HCT116 (cell line): ENCODE data around the gene RBM14. TPM values are rescaled to one million over a fixed set of nuclear protein-coding genes. Genes with fewer than 3 reads are reported as not detected.

ENCODE experiments used
- ATAC-seq: fragments of 200-7000 bp; cut with Tn5 transposase; 2 replicates; pipeline ENCODE4 v1.9.1; 2020; ENCODE audit warnings: mild to moderate bottlenecking, moderate library complexity
- BruUV-seq: library from RNA; stranded (reverse); fragments of 400-500 nt; replicated peaks from 2 replicates; lab custom pipeline; 2021; lab: Mats Ljungman, UMichigan
- CTCF ChIA-PET: fragments of 300-600 bp; sonication (Branson Sonifier 250); formaldehyde crosslinking; loops from one replicate; lab custom pipeline; 2021; ENCODE audit warnings: antibody characterized with exemption; lab: Charles Lee
- POLR2A ChIA-PET: fragments of 300-600, 350-600 bp; sonication (Branson Sonifier 250); formaldehyde crosslinking; loops from one replicate; lab custom pipeline; 2021; ENCODE audit warnings: antibody characterized with exemption; lab: Charles Lee
- RAD21 ChIA-PET, 2 experiments: fragments of 300-600 bp; sonication (Branson Sonifier 250); formaldehyde crosslinking; loops; one replicate each; lab custom pipeline; 2023; ENCODE audit warnings: low total read pairs in 2 of 2; ENCODE audit not compliant: uncharacterized antibody in 2 of 2, unreplicated experiment in 2 of 2, low non-redundant PET in 1 of 2; lab: Charles Lee
- DNase-seq: peaks from one replicate; pipeline ENCODE4 v3.0.0-alpha.2; 2010; ENCODE audit warnings: low read depth, low spot score
- H2AFZ ChIP-seq: fragments of 200-600 bp; shearing (Covaris generic), sonication (generic); 2 replicates; pipeline ENCODE4 v1.6.1; 2017; ENCODE audit warnings: low read depth, mixed run types, mixed read lengths, antibody characterized with exemption, low read length; ENCODE audit not compliant: poor library complexity, severe bottlenecking
- H3K27ac ChIP-seq: 2 replicates; pipeline ENCODE4 v1.5.1; 2012; ENCODE audit warnings: low read depth, low read length
- H3K27me3 ChIP-seq: fragments of 200-600 bp; sonication (generic); 2 replicates; pipeline ENCODE4 v1.6.1; 2016; ENCODE audit warnings: mixed run types, low read length, mixed read lengths; ENCODE audit not compliant: insufficient read depth
- H3K36me3 ChIP-seq, 2 experiments: fragments of 200-500 bp in 1 of 2; fragments of 200-600 bp in 1 of 2; sonication (Bioruptor generic) in 1 of 2; sonication (generic) in 1 of 2; 2 replicates each; pipeline versions ENCODE4 v1.5.1 to v1.6.1; 2014 to 2016; ENCODE audit warnings: low read length in 2 of 2, inconsistent platforms in 1 of 2, mixed read lengths in 1 of 2, mixed run types in 1 of 2; ENCODE audit not compliant: insufficient read depth in 2 of 2, control insufficient read depth in 1 of 2
- H3K4me1 ChIP-seq, 2 experiments: fragments of 200-600 bp in 1 of 2; sonication (generic) in 1 of 2; 2 replicates each; pipeline versions ENCODE4 v1.5.1 to v1.6.1; 2012 to 2017; ENCODE audit warnings: low read length in 2 of 2, inconsistent platforms in 1 of 2, mild to moderate bottlenecking in 1 of 2, mixed read lengths in 1 of 2, mixed run types in 1 of 2, moderate library complexity in 1 of 2; ENCODE audit not compliant: insufficient read depth in 2 of 2, control insufficient read depth in 1 of 2
- H3K4me2 ChIP-seq: fragments of 200-600 bp; sonication (generic); 2 replicates; pipeline ENCODE4 v1.6.1; 2017; ENCODE audit warnings: mixed run types, low read length, mixed read lengths
- H3K4me3 ChIP-seq, 2 experiments: fragments of 200-600 bp in 1 of 2; sonication (generic) in 1 of 2; replicated peaks in 1 of 2; 2 replicates each; pipeline ENCODE4 v1.5.1; 2011 to 2016; ENCODE audit warnings: low read length in 2 of 2, control low read depth in 1 of 2, low read depth in 1 of 2, mild to moderate bottlenecking in 1 of 2, mixed read lengths in 1 of 2, mixed run types in 1 of 2
- H3K79me2 ChIP-seq: fragments of 200-600 bp; sonication (generic); 2 replicates; pipeline ENCODE4 v1.6.1; 2017; ENCODE audit warnings: mild to moderate bottlenecking, mixed run types, low read length, moderate library complexity, mixed read lengths; ENCODE audit not compliant: insufficient read depth
- H3K9ac ChIP-seq: fragments of 200-600 bp; sonication (generic); 2 replicates; pipeline ENCODE4 v1.6.1; 2016; ENCODE audit warnings: low read length, mixed read lengths
- H3K9me2 ChIP-seq: fragments of 200-600 bp; sonication (generic), shearing (Covaris generic); 2 replicates; pipeline ENCODE4 v1.6.1; 2017; ENCODE audit warnings: mixed run types, mild to moderate bottlenecking, moderate library complexity; ENCODE audit not compliant: insufficient read depth
- H3K9me3 ChIP-seq, 2 experiments: fragments of 200-500 bp in 1 of 2; fragments of 200-600 bp in 1 of 2; sonication (Bioruptor generic) in 1 of 2; sonication (generic) in 1 of 2; 2 replicates each; pipeline ENCODE4 v1.6.1; 2014 to 2017; ENCODE audit warnings: low read length in 2 of 2, mixed read lengths in 2 of 2, inconsistent platforms in 1 of 2, low read depth in 1 of 2, mild to moderate bottlenecking in 1 of 2, mixed run types in 1 of 2, moderate library complexity in 1 of 2; ENCODE audit not compliant: control insufficient read depth in 1 of 2, insufficient read depth in 1 of 2
- H4K20me1 ChIP-seq: fragments of 200-600 bp; sonication (generic), shearing (Covaris generic); 2 replicates; pipeline ENCODE4 v1.6.1; 2017; ENCODE audit warnings: mixed run types, mild to moderate bottlenecking, moderate library complexity; ENCODE audit not compliant: insufficient read depth
- SRF ChIP-seq: IDR thresholded peaks from 2 replicates; pipeline ENCODE4 v1.6.1; 2012; ENCODE audit warnings: low read depth
- ZNF274 ChIP-seq: fragments of 200-500 bp; sonication (Bioruptor generic); IDR thresholded peaks from 2 replicates; pipeline ENCODE4 v1.6.1; 2014; ENCODE audit warnings: mild to moderate bottlenecking, low read depth, low read length, inconsistent platforms
- intact Hi-C: fragments of 100-400 bp; cut with micrococcal nuclease; formaldehyde crosslinking; loops from 2 replicates; pipeline ENCODE4 v1.10.0; 2022
- total RNA-seq: library from RNA; stranded (reverse); gene quantifications from one replicate; pipeline ENCODE4 v1.2.1, GENCODE V29; 2021; ENCODE audit not compliant: unreplicated experiment
- TF ChIP-seq, protein P1 (sequence below): IDR thresholded peaks from 2 replicates; pipeline ENCODE4 v1.6.1; 2012; ENCODE audit warnings: low read depth

Gene RBM14
- total RNA-seq, 1 experiment from 2014 or later, result 95.3 TPM

GRCh38 chr11:66591175-66591574 lies 25.3 kb upstream of the RBM14 start:
- no peak overlapping the region for H2AFZ ChIP-seq
- no peak overlapping the region for H3K4me2 ChIP-seq
- H3K79me2 ChIP-seq, result peaks cover 12% of the 10 kb centered on the region; the same call in 1 of the 2 replicates
- ChIA-PET CTCF (interaction anchor here (0.5 kb wide), 1 partner anchor 20 kb away, joined by 4 read pairs; no protein-coding TSS in a partner anchor), RAD21 (no interaction called here), POLR2A (no interaction called here)
- no peaks in the 10 kb centered on the region for H3K36me3 ChIP-seq
- TF ChIP-seq ZNF274, result no peak
- TF ChIP-seq, protein P1, sequence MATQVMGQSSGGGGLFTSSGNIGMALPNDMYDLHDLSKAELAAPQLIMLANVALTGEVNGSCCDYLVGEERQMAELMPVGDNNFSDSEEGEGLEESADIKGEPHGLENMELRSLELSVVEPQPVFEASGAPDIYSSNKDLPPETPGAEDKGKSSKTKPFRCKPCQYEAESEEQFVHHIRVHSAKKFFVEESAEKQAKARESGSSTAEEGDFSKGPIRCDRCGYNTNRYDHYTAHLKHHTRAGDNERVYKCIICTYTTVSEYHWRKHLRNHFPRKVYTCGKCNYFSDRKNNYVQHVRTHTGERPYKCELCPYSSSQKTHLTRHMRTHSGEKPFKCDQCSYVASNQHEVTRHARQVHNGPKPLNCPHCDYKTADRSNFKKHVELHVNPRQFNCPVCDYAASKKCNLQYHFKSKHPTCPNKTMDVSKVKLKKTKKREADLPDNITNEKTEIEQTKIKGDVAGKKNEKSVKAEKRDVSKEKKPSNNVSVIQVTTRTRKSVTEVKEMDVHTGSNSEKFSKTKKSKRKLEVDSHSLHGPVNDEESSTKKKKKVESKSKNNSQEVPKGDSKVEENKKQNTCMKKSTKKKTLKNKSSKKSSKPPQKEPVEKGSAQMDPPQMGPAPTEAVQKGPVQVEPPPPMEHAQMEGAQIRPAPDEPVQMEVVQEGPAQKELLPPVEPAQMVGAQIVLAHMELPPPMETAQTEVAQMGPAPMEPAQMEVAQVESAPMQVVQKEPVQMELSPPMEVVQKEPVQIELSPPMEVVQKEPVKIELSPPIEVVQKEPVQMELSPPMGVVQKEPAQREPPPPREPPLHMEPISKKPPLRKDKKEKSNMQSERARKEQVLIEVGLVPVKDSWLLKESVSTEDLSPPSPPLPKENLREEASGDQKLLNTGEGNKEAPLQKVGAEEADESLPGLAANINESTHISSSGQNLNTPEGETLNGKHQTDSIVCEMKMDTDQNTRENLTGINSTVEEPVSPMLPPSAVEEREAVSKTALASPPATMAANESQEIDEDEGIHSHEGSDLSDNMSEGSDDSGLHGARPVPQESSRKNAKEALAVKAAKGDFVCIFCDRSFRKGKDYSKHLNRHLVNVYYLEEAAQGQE, result no peak
- TF ChIP-seq SRF, result no peak
- no peaks in the 10 kb centered on the region for H3K9me2 ChIP-seq
- intact Hi-C loops, result no loop called here
- no peak overlapping the region for H3K9ac ChIP-seq
- no TSS peak for BruUV-seq
- ATAC-seq (no peak), DNase-seq (no peak)
- H3K27me3 ChIP-seq, result no peaks in the 10 kb centered on the region
- H3K9me3 ChIP-seq, result peaks cover 0 to 3% of the 10 kb centered on the region in 2 experiments; a peak in 1 of 4 replicates
- H4K20me1 ChIP-seq, result no peaks in the 10 kb centered on the region
- peaks cover 4 to 20% of the 10 kb centered on the region in 2 experiments for H3K4me1 ChIP-seq
- no peak overlapping the region for H3K27ac ChIP-seq
- H3K4me3 ChIP-seq, result no peak overlapping the region
